T-helper 1 cell treated with Interleukin-12 subunit alpha and Interleukin-12 subunit beta and Interleukin-4 antibody, amounts not matched to agents 30 μg/mL and 1 μg/mL, for 36 hours (primary cell): Measurements from ENCODE around the gene CERS5.

Experiments used
- H3K27ac Mint-ChIP-seq: one replicate; pipeline ENCODE4 v1.8.0; 2021; ENCODE audit warnings: mild to moderate bottlenecking, mixed read lengths
- H3K27me3 Mint-ChIP-seq: one replicate; pipeline ENCODE4 v1.8.0; 2021; ENCODE audit warnings: low read depth, mixed read lengths
- H3K36me3 Mint-ChIP-seq: one replicate; pipeline ENCODE4 v1.8.0; 2021; ENCODE audit warnings: low read depth, mixed read lengths
- H3K4me1 Mint-ChIP-seq: one replicate; pipeline ENCODE4 v1.8.0; 2021; ENCODE audit warnings: low read depth, mixed read lengths
- H3K4me3 Mint-ChIP-seq: one replicate; pipeline ENCODE4 v1.8.0; 2021; ENCODE audit warnings: mild to moderate bottlenecking, moderate library complexity, mixed read lengths
- H3K9me3 Mint-ChIP-seq: one replicate; pipeline ENCODE4 v1.8.0; 2021; ENCODE audit warnings: mixed read lengths

Gene CERS5, protein sequence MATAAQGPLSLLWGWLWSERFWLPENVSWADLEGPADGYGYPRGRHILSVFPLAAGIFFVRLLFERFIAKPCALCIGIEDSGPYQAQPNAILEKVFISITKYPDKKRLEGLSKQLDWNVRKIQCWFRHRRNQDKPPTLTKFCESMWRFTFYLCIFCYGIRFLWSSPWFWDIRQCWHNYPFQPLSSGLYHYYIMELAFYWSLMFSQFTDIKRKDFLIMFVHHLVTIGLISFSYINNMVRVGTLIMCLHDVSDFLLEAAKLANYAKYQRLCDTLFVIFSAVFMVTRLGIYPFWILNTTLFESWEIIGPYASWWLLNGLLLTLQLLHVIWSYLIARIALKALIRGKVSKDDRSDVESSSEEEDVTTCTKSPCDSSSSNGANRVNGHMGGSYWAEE

DNA sequence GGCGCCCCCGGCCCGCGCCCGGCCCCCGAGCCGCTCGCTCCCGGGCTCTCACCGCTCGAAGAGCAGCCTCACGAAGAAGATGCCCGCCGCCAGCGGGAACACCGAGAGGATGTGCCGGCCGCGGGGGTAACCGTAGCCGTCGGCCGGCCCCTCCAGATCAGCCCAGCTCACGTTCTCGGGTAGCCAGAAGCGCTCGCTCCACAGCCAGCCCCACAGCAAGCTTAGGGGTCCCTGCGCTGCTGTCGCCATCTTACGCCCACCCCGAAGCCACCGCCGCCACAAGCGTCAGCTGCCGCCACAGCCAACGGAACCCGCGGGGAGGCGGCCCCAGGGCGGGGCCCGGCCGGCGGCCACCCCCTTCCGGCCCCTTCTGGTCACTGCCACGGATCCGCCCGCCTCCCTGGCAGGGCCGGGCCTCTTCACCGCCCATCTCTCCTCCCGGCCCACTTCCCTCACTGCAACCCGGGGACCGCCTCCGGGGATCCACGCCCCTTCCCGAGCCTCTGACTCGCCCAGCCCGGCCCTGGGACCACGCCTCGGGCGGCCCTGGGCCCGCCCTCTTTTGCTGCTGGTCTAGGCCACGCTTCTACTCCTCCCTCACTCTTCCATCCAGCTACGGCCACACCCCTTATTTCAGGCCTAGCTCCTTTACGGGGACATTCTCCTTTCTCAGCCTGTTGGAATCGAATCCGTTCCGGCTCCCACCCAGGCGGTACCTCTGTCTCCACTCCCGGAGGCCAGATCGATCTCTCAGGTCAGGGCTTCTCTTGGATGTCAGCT is at the start of gene CERS5:
CERS5 (minus strand) TSS at position 321 of the 780 bp plus-strand sequence; CDS start at position 249, 72 bp downstream.
- peak within 1 kb of the TSS; percentile 92 for H3K4me3 Mint-ChIP-seq
- peaks cover 7% of the 10 kb centered on the region for H3K36me3 Mint-ChIP-seq
- no peaks in the 10 kb centered on the region for H3K27me3 Mint-ChIP-seq
- H3K27ac Mint-ChIP-seq: peak within 1 kb of the TSS; percentile 95
- H3K4me1 Mint-ChIP-seq: peaks cover 19% of the 10 kb centered on the region
- no peaks in the 10 kb centered on the region for H3K9me3 Mint-ChIP-seq

DNA sequence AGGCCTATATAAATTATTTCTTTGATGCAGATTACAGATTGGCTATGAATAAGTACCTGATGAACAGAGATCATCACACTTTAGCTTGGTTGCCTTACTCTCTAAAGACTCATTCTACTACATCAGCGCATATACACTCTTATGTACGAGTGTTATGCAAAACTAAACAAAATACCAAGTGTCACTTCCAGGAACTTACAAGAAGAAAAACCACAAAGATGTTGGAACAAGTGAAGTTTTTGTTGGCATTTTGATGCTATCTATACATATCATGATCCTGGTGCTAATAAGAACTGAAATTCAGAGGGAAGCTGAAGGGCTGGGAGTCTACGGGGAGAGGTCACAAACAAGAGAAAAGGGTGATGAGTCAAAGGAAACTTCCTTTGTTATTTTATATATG is 47.9 kb upstream of the CERS5 start:
- peaks cover 34% of the 10 kb centered on the region for H3K4me1 Mint-ChIP-seq

DNA sequence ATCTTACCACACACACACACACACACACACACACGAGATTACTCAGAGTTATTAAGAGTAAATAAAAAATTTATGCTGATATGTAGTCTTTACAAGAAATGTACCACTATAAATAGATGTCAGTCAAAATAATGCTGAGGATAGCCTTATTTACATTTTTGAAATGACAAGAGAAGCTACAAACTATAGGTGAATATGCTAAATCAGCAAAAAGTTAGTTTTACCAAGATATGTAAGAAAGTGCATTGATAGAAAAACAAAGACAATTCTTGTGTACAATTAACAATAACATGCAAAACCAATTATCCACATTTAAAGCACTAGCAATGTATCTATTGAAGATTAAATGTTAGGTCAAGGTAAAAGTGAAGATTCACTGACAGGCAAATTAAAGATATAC is 46.8 kb upstream of the CERS5 start:
- Mint-ChIP-seq H3K4me3 (no peak overlapping the region), H3K4me1 (peaks cover 29% of the 10 kb centered on the region), H3K36me3 (peaks cover 13% of the 10 kb centered on the region), H3K27me3 (no peaks in the 10 kb centered on the region), H3K9me3 (no peaks in the 10 kb centered on the region), H3K27ac (no peak overlapping the region)

More for the DNA sequence above, 47.9 kb upstream of the CERS5 start:
- H3K4me3 Mint-ChIP-seq: no peak overlapping the region
- no peak overlapping the region for H3K27ac Mint-ChIP-seq
- no peaks in the 10 kb centered on the region for H3K27me3 Mint-ChIP-seq
- peaks cover 16% of the 10 kb centered on the region for H3K36me3 Mint-ChIP-seq
- H3K9me3 Mint-ChIP-seq: no peaks in the 10 kb centered on the region

DNA sequence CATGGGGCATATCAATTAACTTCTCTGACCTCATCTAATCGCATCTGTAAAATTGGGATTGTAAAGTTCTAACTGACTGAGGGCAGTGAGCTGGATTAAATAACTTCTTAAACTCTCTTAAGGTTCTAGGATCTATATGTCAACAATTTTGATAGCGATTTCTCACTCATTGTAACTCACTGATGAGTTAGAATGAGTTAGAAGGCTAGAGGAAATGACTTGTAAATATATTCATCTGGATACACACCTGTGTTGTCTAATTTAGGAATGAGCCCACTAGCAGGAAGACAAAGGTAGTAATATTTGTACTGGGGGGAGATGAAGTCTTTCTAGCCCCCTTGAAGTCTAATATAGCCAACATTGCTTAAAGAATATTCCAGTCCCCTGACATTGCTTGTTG is 46.3 kb upstream of the CERS5 start:
- Mint-ChIP-seq H3K4me1 (peaks cover 29% of the 10 kb centered on the region), H3K27me3 (no peaks in the 10 kb centered on the region), H3K36me3 (peaks cover 13% of the 10 kb centered on the region), H3K4me3 (no peak overlapping the region), H3K27ac (peak overlapping the region; percentile 11), H3K9me3 (no peaks in the 10 kb centered on the region)

DNA sequence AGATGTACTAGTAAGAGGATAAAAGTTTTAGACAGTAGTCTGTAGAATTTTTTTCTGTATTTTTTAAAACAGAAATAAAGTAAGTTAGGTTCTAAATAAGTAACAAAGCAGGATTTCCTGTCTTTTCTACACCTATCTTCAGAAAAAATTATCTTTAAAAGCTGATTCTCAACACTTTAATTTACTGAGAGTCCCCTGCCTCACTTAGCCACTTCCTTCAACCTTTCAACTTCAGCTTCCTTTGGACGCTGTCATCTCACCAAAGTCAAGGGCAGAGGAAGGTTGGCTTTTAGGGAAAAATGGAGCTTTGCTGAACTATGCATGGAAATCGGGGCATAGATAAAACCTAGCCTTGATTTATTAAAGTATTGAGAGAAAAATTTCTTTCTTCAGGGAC is 44.9 kb upstream of the CERS5 start:
- Mint-ChIP-seq H3K4me1 (peaks cover 24% of the 10 kb centered on the region), H3K9me3 (no peaks in the 10 kb centered on the region), H3K36me3 (peaks cover 10% of the 10 kb centered on the region), H3K27me3 (no peaks in the 10 kb centered on the region), H3K27ac (peak overlapping the region; percentile 87), H3K4me3 (no peak overlapping the region)

DNA sequence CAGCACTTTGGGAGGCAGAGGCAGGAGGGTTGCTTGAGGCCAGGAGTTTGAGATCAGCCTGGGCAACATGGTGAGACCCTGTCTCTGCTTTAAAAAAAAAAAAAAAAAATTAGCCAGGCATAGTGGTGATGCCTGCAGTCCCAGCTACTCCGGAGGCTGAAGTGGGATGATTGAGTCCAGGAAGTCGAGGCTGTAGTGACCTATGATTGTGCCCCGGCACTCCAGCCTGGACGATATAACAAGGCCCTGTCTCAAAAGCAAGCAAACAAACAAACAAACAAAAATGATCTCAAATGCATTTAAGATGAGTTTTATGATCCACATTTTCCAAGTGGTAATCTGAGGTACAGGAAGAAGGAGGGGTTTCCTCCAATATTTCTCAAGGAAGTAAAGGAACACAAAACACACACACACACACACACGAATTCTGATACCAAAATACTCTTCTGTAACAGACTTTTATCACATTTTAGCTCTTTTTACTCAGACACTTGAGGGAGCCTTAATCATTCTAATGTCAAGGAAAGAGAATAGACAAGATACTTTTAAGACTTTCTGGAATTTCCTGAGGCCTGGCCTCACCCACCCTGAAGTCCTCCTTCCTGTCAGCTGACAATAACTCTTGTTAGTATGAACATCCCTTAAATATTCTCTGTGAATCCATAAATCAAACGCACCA is 44.4 kb upstream of the CERS5 start:
- Mint-ChIP-seq H3K27me3 (no peaks in the 10 kb centered on the region), H3K4me1 (peaks cover 24% of the 10 kb centered on the region), H3K27ac (peak overlapping the region; percentile 87), H3K4me3 (peak overlapping the region; percentile 48), H3K36me3 (peaks cover 10% of the 10 kb centered on the region), H3K9me3 (no peaks in the 10 kb centered on the region)

DNA sequence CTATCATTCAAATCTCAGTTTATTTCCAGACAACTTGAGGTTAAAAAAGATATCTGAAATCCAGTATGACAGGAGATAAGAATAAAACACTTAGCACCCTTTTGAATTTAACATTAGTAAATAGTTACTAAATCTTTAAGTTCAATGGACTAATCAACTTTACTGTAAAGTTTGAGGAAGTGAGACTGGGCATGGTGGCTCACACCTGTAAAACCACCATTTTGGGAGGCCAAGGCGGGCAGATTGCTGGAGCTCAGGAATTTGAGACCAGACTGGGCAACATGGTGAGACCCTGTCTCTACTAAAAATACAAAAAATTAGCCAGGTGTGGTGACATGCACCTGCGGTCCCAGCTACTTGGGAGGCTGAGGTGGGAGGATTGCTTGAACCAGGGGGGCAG is 40.3 kb upstream of the CERS5 start:
- H3K9me3 Mint-ChIP-seq: no peaks in the 10 kb centered on the region
- no peak overlapping the region for H3K4me3 Mint-ChIP-seq
- no peaks in the 10 kb centered on the region for H3K27me3 Mint-ChIP-seq
- H3K4me1 Mint-ChIP-seq: peaks cover 12% of the 10 kb centered on the region
- H3K36me3 Mint-ChIP-seq: peaks cover 6% of the 10 kb centered on the region
- no peak overlapping the region for H3K27ac Mint-ChIP-seq

DNA sequence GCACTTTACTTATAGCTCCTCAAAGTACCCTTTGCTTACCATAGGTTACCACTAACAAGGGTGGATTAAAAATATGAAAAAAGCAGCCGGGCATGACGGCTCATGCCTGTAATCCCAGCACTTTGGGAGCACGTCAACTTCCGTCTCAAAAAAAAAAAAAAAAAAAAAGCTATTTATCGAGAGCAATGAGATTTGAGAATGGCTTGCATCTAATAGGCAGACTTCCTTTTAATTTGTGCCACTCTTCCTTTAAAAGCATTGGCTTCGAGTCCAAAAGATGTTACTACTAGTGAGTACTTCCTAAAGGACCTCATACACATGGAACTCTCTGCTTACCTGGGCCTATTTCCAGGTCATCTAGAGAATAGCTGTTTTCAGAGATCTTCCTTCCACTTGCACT is 38.5 kb upstream of the CERS5 start:
- H3K9me3 Mint-ChIP-seq: no peaks in the 10 kb centered on the region
- H3K4me1 Mint-ChIP-seq: peaks cover 4% of the 10 kb centered on the region
- H3K36me3 Mint-ChIP-seq: peaks cover 6% of the 10 kb centered on the region
- H3K27ac Mint-ChIP-seq: no peak overlapping the region
- no peaks in the 10 kb centered on the region for H3K27me3 Mint-ChIP-seq
- H3K4me3 Mint-ChIP-seq: no peak overlapping the region

DNA sequence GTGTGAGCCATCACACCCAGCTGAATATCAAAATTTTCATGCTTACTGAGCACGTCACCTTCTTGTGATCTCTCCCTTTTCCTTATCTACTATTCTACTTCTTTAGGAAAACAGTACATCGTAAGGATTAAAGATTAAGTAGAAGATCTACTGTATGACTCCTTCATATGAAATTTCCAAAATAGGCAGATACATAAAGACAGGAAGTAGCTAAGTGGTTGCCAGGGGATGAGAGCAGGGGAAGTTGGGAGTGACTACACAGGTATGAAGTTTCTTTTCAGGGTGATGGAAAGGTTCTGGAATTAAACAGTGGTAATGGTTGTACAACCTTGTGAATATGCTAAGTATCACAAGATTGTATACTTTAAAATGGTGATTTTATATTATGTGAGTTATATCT is 36.5 kb upstream of the CERS5 start:
- no peaks in the 10 kb centered on the region for H3K27me3 Mint-ChIP-seq
- peaks cover 13% of the 10 kb centered on the region for H3K36me3 Mint-ChIP-seq
- H3K27ac Mint-ChIP-seq: no peak overlapping the region
- H3K4me1 Mint-ChIP-seq: peaks cover 3% of the 10 kb centered on the region
- no peak overlapping the region for H3K4me3 Mint-ChIP-seq
- H3K9me3 Mint-ChIP-seq: no peaks in the 10 kb centered on the region

DNA sequence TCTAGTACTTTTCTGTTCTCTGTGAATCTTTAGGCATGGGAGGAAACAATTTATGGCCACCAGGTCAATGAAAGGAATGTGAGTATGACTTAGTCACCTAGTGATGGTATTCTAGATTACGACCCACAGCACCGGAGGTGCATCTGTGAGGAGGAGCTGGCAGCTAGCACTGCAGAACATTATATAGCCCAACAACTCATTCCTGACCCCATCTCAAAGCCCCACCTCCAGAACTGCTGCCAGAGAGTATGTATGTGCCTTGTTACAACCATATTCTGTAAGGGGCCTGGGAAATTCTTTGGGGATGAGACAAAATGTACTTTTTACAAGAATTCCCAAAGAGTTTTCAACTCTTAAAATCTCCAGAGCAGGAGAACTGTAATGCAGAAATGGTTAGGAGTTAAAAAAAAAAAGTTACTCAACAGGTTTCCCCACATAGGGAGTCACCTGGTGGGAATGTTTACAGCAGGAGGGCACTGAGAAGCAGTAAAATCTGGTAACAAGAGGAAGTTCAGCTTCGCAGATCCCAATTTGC is 34.9 kb upstream of the CERS5 start:
- Mint-ChIP-seq H3K36me3 (peaks cover 16% of the 10 kb centered on the region), H3K4me1 (peaks cover 3% of the 10 kb centered on the region), H3K9me3 (no peaks in the 10 kb centered on the region)

DNA sequence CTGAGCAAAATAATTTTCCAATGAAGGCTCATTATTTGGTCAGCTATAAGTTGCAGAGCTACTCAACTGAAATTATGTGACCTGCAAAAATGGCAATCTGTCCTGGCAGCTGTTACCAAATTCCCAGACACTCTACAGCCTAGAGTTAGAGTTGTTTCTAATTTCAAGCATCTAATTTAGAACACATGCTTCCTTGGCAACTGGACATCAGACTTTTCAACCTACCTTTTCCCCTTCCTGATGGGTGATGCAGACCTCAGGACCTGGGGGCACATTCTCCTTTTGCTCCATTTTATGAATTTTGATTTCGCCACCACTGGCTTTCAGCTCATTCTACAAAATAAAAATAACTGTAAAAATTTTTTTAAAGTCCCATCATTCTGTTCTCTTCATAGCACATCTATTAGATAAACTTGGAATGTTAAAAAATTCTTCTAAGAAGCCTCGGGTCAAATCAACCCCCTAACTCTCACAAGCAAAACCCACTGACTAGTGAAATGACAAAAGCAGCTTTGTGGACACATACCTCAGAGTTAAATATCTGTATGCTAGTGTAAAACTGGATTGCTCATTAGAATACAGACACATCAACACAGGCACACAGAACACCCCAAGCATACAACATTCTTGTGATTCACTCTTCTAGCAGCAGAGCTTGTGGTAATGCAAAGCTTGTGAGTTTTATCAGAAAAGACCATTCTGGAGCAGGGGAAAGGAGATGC is 33.5 kb upstream of the CERS5 start:
- no peak overlapping the region for H3K27ac Mint-ChIP-seq
- peaks cover 20% of the 10 kb centered on the region for H3K36me3 Mint-ChIP-seq
- no peaks in the 10 kb centered on the region for H3K4me1 Mint-ChIP-seq
- H3K9me3 Mint-ChIP-seq: no peaks in the 10 kb centered on the region
- H3K27me3 Mint-ChIP-seq: no peaks in the 10 kb centered on the region
- no peak overlapping the region for H3K4me3 Mint-ChIP-seq

More for the DNA sequence above, 34.9 kb upstream of the CERS5 start:
- H3K27me3 Mint-ChIP-seq: no peaks in the 10 kb centered on the region
- H3K4me3 Mint-ChIP-seq: no peak overlapping the region
- H3K27ac Mint-ChIP-seq: no peak overlapping the region

DNA sequence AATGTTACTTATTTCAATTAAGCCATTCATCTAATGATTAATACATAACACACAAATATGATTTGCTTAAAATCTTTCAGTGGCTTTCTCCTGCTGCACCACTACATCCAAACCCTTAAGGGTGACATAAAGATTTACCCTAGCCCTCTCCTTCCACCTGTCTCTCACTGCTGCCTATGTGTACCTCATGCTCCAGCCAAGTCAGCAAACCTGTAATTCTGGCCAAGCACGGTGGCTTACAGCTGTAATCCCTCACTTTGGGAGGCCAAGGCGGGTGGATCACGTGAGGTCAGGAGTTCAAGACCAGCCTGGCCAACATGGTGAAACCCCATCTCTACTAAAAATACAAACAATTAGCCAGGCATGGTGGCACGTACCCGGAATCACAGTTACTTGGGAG is 31.7 kb upstream of the CERS5 start:
- no peaks in the 10 kb centered on the region for H3K27me3 Mint-ChIP-seq
- no peaks in the 10 kb centered on the region for H3K4me1 Mint-ChIP-seq
- no peaks in the 10 kb centered on the region for H3K9me3 Mint-ChIP-seq
- no peak overlapping the region for H3K4me3 Mint-ChIP-seq
- no peak overlapping the region for H3K27ac Mint-ChIP-seq
- H3K36me3 Mint-ChIP-seq: peaks cover 17% of the 10 kb centered on the region

DNA sequence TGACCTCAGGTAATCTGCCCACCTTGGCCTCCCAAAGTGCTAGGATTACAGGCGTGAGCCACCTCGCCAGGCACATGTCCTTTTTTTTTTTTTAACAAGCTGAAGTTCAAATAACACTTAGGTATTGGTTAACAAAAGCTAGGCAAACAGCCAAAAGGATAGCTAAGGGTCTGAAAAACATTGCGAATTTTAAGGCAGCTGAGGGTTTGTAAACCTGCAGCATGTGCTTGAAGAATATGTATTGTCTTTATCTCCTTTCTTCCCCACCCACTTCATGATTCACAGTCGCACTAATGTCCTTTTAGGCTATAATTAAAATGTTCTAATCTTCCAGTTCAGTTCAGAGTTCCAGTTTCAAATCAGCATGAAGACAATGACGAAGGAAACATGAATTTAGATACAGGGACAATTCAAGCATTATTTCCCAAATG is 30.1 kb upstream of the CERS5 start:
- peaks cover 17% of the 10 kb centered on the region for H3K36me3 Mint-ChIP-seq
- H3K27me3 Mint-ChIP-seq: no peaks in the 10 kb centered on the region
- no peaks in the 10 kb centered on the region for H3K9me3 Mint-ChIP-seq
- H3K4me3 Mint-ChIP-seq: no peak overlapping the region
- H3K27ac Mint-ChIP-seq: no peak overlapping the region
- H3K4me1 Mint-ChIP-seq: no peaks in the 10 kb centered on the region

DNA sequence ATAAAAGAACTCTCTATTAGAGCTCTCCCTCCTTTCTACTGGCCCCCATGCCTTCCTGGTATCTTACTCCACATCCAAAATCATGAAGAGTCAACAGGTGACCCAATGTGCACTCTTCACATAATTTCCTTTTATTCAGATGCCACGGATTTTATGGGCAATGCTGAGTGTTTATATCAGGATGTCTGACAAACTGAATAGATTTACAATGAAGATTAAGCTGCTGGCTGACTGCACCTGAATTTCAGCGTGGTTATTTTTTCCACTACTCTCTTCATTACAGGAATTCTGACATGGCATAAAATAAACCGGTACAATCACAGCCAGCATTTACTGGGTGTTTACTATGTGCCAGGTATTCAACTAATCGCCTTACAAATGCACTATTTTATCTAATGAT is 29.4 kb upstream of the CERS5 start:
- Mint-ChIP-seq H3K27me3 (no peaks in the 10 kb centered on the region), H3K4me3 (no peak overlapping the region), H3K27ac (no peak overlapping the region), H3K36me3 (peaks cover 17% of the 10 kb centered on the region), H3K9me3 (no peaks in the 10 kb centered on the region), H3K4me1 (no peaks in the 10 kb centered on the region)
